WTC11 (cell line): Measurements from ENCODE around the gene AURKA.
"Not testable (repeated sequence)": the region's sequence is repeated elsewhere in the genome, so short reads cannot be mapped to it uniquely, and the experiment has no call there.

Experiments
- CREM ChIP-seq: sonication (generic); formaldehyde crosslinking; IDR thresholded peaks from 2 replicates; pipeline ENCODE4 v1.8.1; 2022; ENCODE audit warnings: mild to moderate bottlenecking, missing genetic modification reagents, moderate library complexity
- FOXJ3 ChIP-seq: sonication (generic); formaldehyde crosslinking; IDR thresholded peaks from 2 replicates; pipeline ENCODE4 v1.9.0; 2021; ENCODE audit warnings: missing genetic modification reagents, mild to moderate bottlenecking, borderline replicate concordance
- NR3C1 ChIP-seq: sonication (generic); formaldehyde crosslinking; conservative IDR thresholded peaks from 2 replicates; pipeline ENCODE4 v1.8.1; 2023; ENCODE audit warnings: low read depth, mild to moderate bottlenecking, missing genetic modification reagents
- SP1 ChIP-seq: sonication (generic); formaldehyde crosslinking; conservative IDR thresholded peaks from 2 replicates; pipeline ENCODE4 v1.8.1; 2022; ENCODE audit warnings: missing genetic modification reagents
- TEAD4 ChIP-seq: sonication (generic); formaldehyde crosslinking; IDR thresholded peaks from 2 replicates; pipeline ENCODE4 v1.8.0; 2022; ENCODE audit warnings: mild to moderate bottlenecking, missing genetic modification reagents
- ZBTB21 ChIP-seq: sonication (generic); formaldehyde crosslinking; IDR thresholded peaks from 2 replicates; pipeline ENCODE4 v1.8.1; 2023; ENCODE audit warnings: mild to moderate bottlenecking, missing genetic modification reagents, borderline replicate concordance
- TF ChIP-seq, protein P1 (sequence below): fragments of 200-600 bp; IDR thresholded peaks from 2 replicates; pipeline ENCODE4 v1.8.0; 2022; ENCODE audit warnings: antibody characterized with exemption
- TF ChIP-seq, protein P2 (sequence below): fragments of 250-450 bp; sonication (Bioruptor Pico); conservative IDR thresholded peaks from 2 replicates; pipeline ENCODE4 v1.9.0; 2021; ENCODE audit warnings: mild to moderate bottlenecking
- TF ChIP-seq, protein P3 (sequence below): sonication (generic); formaldehyde crosslinking; conservative IDR thresholded peaks from 2 replicates; pipeline ENCODE4 v1.8.1; 2023; ENCODE audit warnings: mild to moderate bottlenecking, low read depth, missing genetic modification reagents, moderate library complexity
- TF ChIP-seq, protein P4 (sequence below): sonication (generic); formaldehyde crosslinking; IDR thresholded peaks from 2 replicates; pipeline ENCODE4 v1.8.0; 2022; ENCODE audit warnings: mild to moderate bottlenecking, missing genetic modification reagents
- TF ChIP-seq, protein P5 (sequence below): sonication (generic); formaldehyde crosslinking; IDR thresholded peaks from 2 replicates; pipeline ENCODE4 v1.8.0; 2022; ENCODE audit warnings: missing genetic modification reagents
- TF ChIP-seq, protein P6 (sequence below): sonication (generic); formaldehyde crosslinking; IDR thresholded peaks from 2 replicates; pipeline ENCODE4 v1.8.1; 2022; ENCODE audit warnings: mild to moderate bottlenecking, missing genetic modification reagents, moderate library complexity, borderline replicate concordance

DNA sequence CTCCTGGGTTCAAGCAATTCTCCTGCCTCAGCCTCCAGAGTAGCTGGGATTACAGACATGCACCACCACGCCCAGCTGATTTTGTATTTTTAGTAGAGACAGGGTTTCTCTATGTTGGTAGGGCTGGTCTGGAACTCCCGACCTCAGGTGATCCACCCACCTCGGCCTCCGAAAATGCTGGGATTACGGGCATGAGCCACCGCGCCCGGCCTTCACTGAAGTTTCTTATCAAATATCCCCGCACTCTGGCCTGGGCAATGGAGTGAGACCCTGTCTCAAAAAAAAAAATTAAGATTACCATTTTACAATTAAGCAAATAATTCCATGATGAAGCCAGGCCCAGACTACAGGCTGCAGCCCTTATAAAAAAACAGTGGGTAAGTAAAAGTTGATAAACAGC, 1.6 kb downstream of the AURKA start:
- TF ChIP-seq, protein P1, sequence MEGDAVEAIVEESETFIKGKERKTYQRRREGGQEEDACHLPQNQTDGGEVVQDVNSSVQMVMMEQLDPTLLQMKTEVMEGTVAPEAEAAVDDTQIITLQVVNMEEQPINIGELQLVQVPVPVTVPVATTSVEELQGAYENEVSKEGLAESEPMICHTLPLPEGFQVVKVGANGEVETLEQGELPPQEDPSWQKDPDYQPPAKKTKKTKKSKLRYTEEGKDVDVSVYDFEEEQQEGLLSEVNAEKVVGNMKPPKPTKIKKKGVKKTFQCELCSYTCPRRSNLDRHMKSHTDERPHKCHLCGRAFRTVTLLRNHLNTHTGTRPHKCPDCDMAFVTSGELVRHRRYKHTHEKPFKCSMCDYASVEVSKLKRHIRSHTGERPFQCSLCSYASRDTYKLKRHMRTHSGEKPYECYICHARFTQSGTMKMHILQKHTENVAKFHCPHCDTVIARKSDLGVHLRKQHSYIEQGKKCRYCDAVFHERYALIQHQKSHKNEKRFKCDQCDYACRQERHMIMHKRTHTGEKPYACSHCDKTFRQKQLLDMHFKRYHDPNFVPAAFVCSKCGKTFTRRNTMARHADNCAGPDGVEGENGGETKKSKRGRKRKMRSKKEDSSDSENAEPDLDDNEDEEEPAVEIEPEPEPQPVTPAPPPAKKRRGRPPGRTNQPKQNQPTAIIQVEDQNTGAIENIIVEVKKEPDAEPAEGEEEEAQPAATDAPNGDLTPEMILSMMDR = not testable (repeated sequence)
- not testable (repeated sequence) for TF ChIP-seq CREM (CRISPR knock-in tag); FOXJ3 (CRISPR knock-in tag); TEAD4 (CRISPR knock-in tag); NR3C1 (CRISPR knock-in tag); ZBTB21; SP1 (CRISPR knock-in tag)
- TF ChIP-seq, protein P2, sequence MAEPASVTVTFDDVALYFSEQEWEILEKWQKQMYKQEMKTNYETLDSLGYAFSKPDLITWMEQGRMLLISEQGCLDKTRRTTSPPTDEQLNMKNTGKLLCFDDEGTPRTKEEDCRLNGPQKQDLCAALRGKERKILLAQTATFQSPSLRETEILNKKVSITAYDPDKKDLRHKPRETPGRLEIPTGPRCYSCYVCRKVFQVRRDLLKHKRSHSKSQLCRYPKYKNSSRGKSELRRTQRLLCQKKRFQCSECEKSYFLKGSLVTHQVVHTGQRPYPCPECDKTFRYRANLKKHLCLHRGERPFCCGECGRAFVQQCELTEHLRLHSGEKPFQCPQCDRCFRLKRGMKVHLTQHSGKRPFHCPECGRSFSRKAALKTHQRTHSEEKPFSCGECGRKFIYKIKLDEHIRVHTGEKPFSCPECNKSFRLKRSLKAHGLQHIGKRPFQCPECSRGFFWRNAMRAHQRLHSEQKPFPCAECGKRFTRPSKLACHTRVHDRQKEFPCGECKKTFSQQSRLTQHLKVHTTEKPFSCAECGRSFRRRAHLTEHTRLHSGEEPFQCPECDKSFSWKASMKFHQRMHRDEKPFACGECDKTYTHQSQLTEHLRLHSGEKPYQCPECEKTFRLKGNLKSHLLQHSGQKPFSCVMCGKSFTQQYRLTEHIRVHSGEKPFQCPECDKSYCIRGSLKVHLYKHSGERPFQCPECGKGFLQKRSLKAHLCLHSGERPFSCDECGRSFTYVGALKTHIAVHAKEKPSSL (CRISPR knock-in tag) = not testable (repeated sequence)
- TF ChIP-seq, protein P3, sequence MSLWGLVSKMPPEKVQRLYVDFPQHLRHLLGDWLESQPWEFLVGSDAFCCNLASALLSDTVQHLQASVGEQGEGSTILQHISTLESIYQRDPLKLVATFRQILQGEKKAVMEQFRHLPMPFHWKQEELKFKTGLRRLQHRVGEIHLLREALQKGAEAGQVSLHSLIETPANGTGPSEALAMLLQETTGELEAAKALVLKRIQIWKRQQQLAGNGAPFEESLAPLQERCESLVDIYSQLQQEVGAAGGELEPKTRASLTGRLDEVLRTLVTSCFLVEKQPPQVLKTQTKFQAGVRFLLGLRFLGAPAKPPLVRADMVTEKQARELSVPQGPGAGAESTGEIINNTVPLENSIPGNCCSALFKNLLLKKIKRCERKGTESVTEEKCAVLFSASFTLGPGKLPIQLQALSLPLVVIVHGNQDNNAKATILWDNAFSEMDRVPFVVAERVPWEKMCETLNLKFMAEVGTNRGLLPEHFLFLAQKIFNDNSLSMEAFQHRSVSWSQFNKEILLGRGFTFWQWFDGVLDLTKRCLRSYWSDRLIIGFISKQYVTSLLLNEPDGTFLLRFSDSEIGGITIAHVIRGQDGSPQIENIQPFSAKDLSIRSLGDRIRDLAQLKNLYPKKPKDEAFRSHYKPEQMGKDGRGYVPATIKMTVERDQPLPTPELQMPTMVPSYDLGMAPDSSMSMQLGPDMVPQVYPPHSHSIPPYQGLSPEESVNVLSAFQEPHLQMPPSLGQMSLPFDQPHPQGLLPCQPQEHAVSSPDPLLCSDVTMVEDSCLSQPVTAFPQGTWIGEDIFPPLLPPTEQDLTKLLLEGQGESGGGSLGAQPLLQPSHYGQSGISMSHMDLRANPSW (CRISPR knock-in tag) = not testable (repeated sequence)
- TF ChIP-seq, protein P4, sequence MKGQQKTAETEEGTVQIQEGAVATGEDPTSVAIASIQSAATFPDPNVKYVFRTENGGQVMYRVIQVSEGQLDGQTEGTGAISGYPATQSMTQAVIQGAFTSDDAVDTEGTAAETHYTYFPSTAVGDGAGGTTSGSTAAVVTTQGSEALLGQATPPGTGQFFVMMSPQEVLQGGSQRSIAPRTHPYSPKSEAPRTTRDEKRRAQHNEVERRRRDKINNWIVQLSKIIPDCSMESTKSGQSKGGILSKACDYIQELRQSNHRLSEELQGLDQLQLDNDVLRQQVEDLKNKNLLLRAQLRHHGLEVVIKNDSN (CRISPR knock-in tag) = not testable (repeated sequence)
- TF ChIP-seq, protein P5, sequence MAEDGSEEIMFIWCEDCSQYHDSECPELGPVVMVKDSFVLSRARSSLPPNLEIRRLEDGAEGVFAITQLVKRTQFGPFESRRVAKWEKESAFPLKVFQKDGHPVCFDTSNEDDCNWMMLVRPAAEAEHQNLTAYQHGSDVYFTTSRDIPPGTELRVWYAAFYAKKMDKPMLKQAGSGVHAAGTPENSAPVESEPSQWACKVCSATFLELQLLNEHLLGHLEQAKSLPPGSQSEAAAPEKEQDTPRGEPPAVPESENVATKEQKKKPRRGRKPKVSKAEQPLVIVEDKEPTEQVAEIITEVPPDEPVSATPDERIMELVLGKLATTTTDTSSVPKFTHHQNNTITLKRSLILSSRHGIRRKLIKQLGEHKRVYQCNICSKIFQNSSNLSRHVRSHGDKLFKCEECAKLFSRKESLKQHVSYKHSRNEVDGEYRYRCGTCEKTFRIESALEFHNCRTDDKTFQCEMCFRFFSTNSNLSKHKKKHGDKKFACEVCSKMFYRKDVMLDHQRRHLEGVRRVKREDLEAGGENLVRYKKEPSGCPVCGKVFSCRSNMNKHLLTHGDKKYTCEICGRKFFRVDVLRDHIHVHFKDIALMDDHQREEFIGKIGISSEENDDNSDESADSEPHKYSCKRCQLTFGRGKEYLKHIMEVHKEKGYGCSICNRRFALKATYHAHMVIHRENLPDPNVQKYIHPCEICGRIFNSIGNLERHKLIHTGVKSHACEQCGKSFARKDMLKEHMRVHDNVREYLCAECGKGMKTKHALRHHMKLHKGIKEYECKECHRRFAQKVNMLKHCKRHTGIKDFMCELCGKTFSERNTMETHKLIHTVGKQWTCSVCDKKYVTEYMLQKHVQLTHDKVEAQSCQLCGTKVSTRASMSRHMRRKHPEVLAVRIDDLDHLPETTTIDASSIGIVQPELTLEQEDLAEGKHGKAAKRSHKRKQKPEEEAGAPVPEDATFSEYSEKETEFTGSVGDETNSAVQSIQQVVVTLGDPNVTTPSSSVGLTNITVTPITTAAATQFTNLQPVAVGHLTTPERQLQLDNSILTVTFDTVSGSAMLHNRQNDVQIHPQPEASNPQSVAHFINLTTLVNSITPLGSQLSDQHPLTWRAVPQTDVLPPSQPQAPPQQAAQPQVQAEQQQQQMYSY (CRISPR knock-in tag) = not testable (repeated sequence)
- TF ChIP-seq, protein P6, sequence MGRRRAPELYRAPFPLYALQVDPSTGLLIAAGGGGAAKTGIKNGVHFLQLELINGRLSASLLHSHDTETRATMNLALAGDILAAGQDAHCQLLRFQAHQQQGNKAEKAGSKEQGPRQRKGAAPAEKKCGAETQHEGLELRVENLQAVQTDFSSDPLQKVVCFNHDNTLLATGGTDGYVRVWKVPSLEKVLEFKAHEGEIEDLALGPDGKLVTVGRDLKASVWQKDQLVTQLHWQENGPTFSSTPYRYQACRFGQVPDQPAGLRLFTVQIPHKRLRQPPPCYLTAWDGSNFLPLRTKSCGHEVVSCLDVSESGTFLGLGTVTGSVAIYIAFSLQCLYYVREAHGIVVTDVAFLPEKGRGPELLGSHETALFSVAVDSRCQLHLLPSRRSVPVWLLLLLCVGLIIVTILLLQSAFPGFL = not testable (repeated sequence)
